GM12878 (cell line): ENCODE data around the gene GINS2. TPM values are rescaled to one million over a fixed set of nuclear protein-coding genes. Genes with fewer than 3 reads are reported as not detected.

Source experiments
- ATAC-seq: fragments of 200-7000 bp; cut with Tn5 transposase; 3 replicates; pipeline ENCODE4 v1.9.1; 2020; ENCODE audit warnings: mild to moderate bottlenecking, moderate library complexity
- BruUV-seq: library from RNA; stranded (reverse); fragments of 400-500 nt; replicated peaks from 2 replicates; lab custom pipeline; 2021; lab: Mats Ljungman, UMichigan
- CTCF ChIA-PET: fragments of 300-600 bp; sonication (Branson Sonifier 250); formaldehyde crosslinking; extraction: SDS; loops from one replicate; lab custom pipeline; 2021; ENCODE audit warnings: inconsistent platforms; lab: Yijun Ruan, JAX
- POLR2A ChIA-PET: fragments of 350-600 bp; formaldehyde crosslinking; extraction: SDS; loops from one replicate; lab custom pipeline; 2021; ENCODE audit warnings: inconsistent platforms; lab: Charles Lee
- RAD21 ChIA-PET: fragments of 300-600 bp; sonication (Branson Sonifier 250); formaldehyde crosslinking; loops from one replicate; lab custom pipeline; 2023; ENCODE audit warnings: antibody characterized with exemption; ENCODE audit not compliant: unreplicated experiment; lab: Charles Lee
- SMC1A ChIA-PET: fragments of 300-600 bp; sonication (Branson Sonifier 250); formaldehyde crosslinking; loops from one replicate; lab custom pipeline; 2023; ENCODE audit not compliant: unreplicated experiment, uncharacterized antibody; lab: Charles Lee
- DNase-seq: peaks from one replicate; pipeline ENCODE4 v3.0.0-alpha.2; 2011; ENCODE audit warnings: low read depth, low spot score
- FAIRE-seq: peaks from 3 replicates; lab custom pipeline; 2011; peaks lifted over from hg19 to GRCh38; lab: Jason Lieb, UNC
- H2AFZ ChIP-seq: 2 replicates; pipeline ENCODE4 v1.6.0; 2011; ENCODE audit warnings: low read depth, low read length, control low read depth; ENCODE audit not compliant: control insufficient read depth
- H3K27ac ChIP-seq: 2 replicates; pipeline ENCODE4 v1.5.1; 2011; ENCODE audit warnings: control low read depth; ENCODE audit not compliant: control insufficient read depth, insufficient read depth
- H3K27me3 ChIP-seq, 2 experiments: replicated peaks in 1 of 2; 2 replicates each; pipeline versions ENCODE4 v1.6.0 to v1.6.1; 2011; ENCODE audit warnings: low read length in 1 of 2; ENCODE audit not compliant: control insufficient read depth in 2 of 2, insufficient read depth in 2 of 2
- H3K36me3 ChIP-seq, 2 experiments: 2 replicates each; pipeline ENCODE4 v1.5.1; 2011; ENCODE audit warnings: low read length in 1 of 2; ENCODE audit not compliant: control insufficient read depth in 2 of 2, insufficient read depth in 2 of 2
- H3K4me1 ChIP-seq: 2 replicates; pipeline ENCODE4 v1.6.1; 2011; ENCODE audit warnings: mild to moderate bottlenecking, low read length, moderate library complexity, mixed read lengths; ENCODE audit not compliant: control insufficient read depth, insufficient read depth
- H3K4me2 ChIP-seq: 2 replicates; pipeline ENCODE4 v1.6.0; 2011; ENCODE audit warnings: control low read depth; ENCODE audit not compliant: control insufficient read depth, insufficient read depth
- H3K4me3 ChIP-seq: fragments of 200-600 bp; sonication (generic); 2 replicates; pipeline ENCODE4 v1.5.1; 2016
- H3K79me2 ChIP-seq: 2 replicates; pipeline ENCODE4 v1.6.0; 2011; ENCODE audit warnings: low read length; ENCODE audit not compliant: control insufficient read depth, insufficient read depth
- H3K9ac ChIP-seq: 2 replicates; pipeline ENCODE4 v1.8.0; 2011; ENCODE audit warnings: low read length, control low read depth, mixed read lengths; ENCODE audit not compliant: control insufficient read depth, insufficient read depth
- H3K9me3 ChIP-seq: replicated peaks from 3 replicates; pipeline ENCODE4 v1.5.1; 2011; ENCODE audit warnings: mild to moderate bottlenecking, low read length; ENCODE audit not compliant: control insufficient read depth, insufficient read depth
- H4K20me1 ChIP-seq: 2 replicates; pipeline ENCODE4 v1.6.0; 2011; ENCODE audit not compliant: control insufficient read depth, insufficient read depth
- BMI1 ChIP-seq: fragments of 450-650 bp; IDR thresholded peaks from 2 replicates; pipeline ENCODE4 v1.6.1; 2016; ENCODE audit warnings: mild to moderate bottlenecking, moderate library complexity, borderline replicate concordance
- NBN ChIP-seq: fragments of 450-650 bp; IDR thresholded peaks from 2 replicates; pipeline ENCODE4 v1.6.1; 2016
- POU2F2 ChIP-seq: IDR thresholded peaks from 3 replicates; pipeline ENCODE4 v1.6.1; 2011; ENCODE audit warnings: low read depth, mild to moderate bottlenecking, low read length, borderline replicate concordance
- SIX5 ChIP-seq: IDR thresholded peaks from 2 replicates; pipeline ENCODE4 v1.6.1; 2011; ENCODE audit warnings: mild to moderate bottlenecking, low read depth, low read length, moderate library complexity; ENCODE audit not compliant: severe bottlenecking
- WGBS: methylation state at CpG from one replicate; pipeline ENCODE4 v1.1.6; 2016; ENCODE audit warnings: low lambda C conversion rate; ENCODE audit not compliant: insufficient replicate concordance, insufficient coverage; ENCODE audit errors: missing lambda C conversion rate; 5-methylcytosine and 5-hydroxymethylcytosine counted together
- in situ Hi-C: fragments of 300-500 bp; cut with MboI; formaldehyde crosslinking; loops from 9 replicates; pipeline ENCODE4 v1.14.3; 2018; ENCODE audit warnings: mixed read lengths
- intact Hi-C: fragments of 100-400 bp; cut with micrococcal nuclease; formaldehyde crosslinking; loops from one replicate; pipeline ENCODE4 v1.14.2; 2022; ENCODE audit not compliant: unreplicated experiment
- polyA plus RNA-seq, 11 experiments: library from polyadenylated mRNA; depleted of rRNA in 4 of 11; unstranded in 6 of 11; stranded (reverse) in 5 of 11; fragments of >200 nt; fragmentation: Nextera tagmentation in 4 of 11; fragmentation: Illumina TruSeq in 1 of 11; extraction: Ambion mirVana in 4 of 11; extraction: Trizol in 1 of 11; gene quantifications; 1 replicate in 1 of 11; 2 replicates in 10 of 11; pipeline versions ENCODE4 v1.2.1 to v1.2.3, GENCODE V29; 2011 to 2016; ENCODE audit warnings: inconsistent platforms in 2 of 11, missing spikeins in 2 of 11, low read depth in 1 of 11
- total RNA-seq, 4 experiments: library from RNA; depleted of rRNA in 3 of 4; stranded (reverse); fragments of >200 nt in 3 of 4; fragmentation: Illumina TruSeq in 1 of 4; extraction: Trizol in 1 of 4; gene quantifications; 2 replicates each; pipeline versions ENCODE4 v1.2.1 to v1.2.3, GENCODE V29; 2013 to 2021
- TF ChIP-seq, protein P1 (sequence below): fragments of 450-650 bp; IDR thresholded peaks from 2 replicates; pipeline ENCODE4 v1.6.1; 2017; ENCODE audit warnings: mild to moderate bottlenecking

Gene GINS2
- total and polyA plus RNA-seq, 10 of the 15 experiments (the other 5 are each of a cell fraction or from before 2014, with no cell fraction given), result 42.7 to 90.8 (median 57.0) TPM

DNA sequence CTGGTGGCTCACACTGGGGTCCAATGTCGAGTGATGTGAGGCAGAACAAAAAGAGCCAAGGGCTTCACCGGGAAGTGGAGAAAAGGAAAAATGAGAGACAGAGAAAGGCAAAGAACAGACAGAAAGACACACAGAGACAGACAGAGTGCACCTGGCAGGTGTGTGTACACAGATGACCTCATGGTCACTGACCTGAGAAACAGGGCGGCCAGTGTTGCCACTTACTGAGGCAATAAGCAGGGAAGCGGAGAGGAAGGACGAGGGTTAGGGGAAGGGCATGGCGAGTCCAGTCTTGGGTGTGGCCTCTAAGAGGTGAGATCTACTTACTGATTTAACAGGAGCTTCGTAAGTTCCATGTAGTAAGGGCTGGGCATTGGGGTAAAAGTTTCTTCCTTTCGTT, 7.5 kb downstream of the GINS2 start:
- ChIA-PET CTCF (interaction anchor here (1.0 to 2.7 kb wide), 3 partner anchors 36 to 79 kb away, joined by 3 to 7 read pairs (median 4); no protein-coding TSS in a partner anchor), POLR2A (no interaction called here), SMC1A (interaction anchor here (1.5 kb wide), 1 partner anchor 36 kb away, joined by 3 read pairs; no protein-coding TSS in a partner anchor), RAD21 (no interaction called here)
- H3K27ac ChIP-seq, result no peak overlapping the region
- no peaks in the 10 kb centered on the region for H4K20me1 ChIP-seq
- no peak overlapping the region for H3K9ac ChIP-seq
- H3K4me2 ChIP-seq, result no peak overlapping the region
- BruUV-seq, result no TSS peak
- no peak overlapping the region for H3K4me3 ChIP-seq
- ATAC-seq (no peak), FAIRE-seq (no peak), DNase-seq (no peak)
- no peak overlapping the region for H2AFZ ChIP-seq
- no peaks in the 10 kb centered on the region for H3K9me3 ChIP-seq
- H3K27me3 ChIP-seq, result no peaks in the 10 kb centered on the region
- WGBS, result over 99% methylated on average over 8 of the region's 8 CpGs
- H3K79me2 ChIP-seq, result peaks cover 17% of the 10 kb centered on the region
- TF ChIP-seq, protein P1, sequence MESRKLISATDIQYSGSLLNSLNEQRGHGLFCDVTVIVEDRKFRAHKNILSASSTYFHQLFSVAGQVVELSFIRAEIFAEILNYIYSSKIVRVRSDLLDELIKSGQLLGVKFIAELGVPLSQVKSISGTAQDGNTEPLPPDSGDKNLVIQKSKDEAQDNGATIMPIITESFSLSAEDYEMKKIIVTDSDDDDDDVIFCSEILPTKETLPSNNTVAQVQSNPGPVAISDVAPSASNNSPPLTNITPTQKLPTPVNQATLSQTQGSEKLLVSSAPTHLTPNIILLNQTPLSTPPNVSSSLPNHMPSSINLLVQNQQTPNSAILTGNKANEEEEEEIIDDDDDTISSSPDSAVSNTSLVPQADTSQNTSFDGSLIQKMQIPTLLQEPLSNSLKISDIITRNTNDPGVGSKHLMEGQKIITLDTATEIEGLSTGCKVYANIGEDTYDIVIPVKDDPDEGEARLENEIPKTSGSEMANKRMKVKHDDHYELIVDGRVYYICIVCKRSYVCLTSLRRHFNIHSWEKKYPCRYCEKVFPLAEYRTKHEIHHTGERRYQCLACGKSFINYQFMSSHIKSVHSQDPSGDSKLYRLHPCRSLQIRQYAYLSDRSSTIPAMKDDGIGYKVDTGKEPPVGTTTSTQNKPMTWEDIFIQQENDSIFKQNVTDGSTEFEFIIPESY, result no peak
- TF ChIP-seq SIX5, result no peak
- no peak for TF ChIP-seq NBN
- H3K4me1 ChIP-seq, result peaks cover 13% of the 10 kb centered on the region
- intact Hi-C loops (no loop called here), in situ Hi-C loops (no loop called here)
- H3K36me3 ChIP-seq, result peaks cover 23 to 28% of the 10 kb centered on the region in 2 experiments; a peak in 3 of 4 replicates

DNA sequence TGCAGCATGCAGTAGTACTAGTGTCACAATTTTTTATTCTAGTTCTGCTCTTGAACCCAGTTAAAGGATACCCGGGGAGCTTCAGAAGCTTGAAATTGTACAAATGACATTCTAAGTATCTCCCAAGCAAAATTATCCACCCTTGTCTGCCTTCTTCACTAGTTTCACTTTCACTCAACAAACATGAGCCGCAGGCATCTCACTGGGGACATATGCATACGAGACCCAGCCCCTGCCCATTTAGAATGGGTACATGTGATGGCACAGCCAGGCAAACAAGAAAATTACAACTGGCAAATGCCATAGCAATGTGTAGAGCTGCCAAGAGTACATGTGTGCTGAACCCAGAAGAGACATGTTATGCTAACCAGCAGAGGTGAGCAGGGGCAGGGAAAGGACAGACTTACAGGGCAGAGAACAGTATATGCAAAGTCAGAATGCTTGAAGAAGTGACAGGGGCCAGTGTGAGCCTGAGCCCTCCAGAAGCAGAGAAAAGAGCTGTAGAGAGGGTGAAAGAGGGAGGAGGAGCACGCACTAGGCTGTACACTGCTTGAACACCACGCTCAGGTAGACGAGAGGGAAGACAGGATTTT, 8.3 kb downstream of the GINS2 start:
- Histone ChIP-seq H3K36me3 (peaks cover 23 to 36% of the 10 kb centered on the region in 2 experiments; a peak in 3 of 4 replicates), H3K9ac (no peak overlapping the region), H3K4me2 (0 out of 2 replicates have a peak overlapping the region, but pooled peaks have one; percentile 11), H4K20me1 (peaks cover 2% of the 10 kb centered on the region; the same call in 1 of the 2 replicates), H2AFZ (no peak overlapping the region), H3K4me1 (peaks cover 13% of the 10 kb centered on the region), H3K79me2 (peaks cover 10% of the 10 kb centered on the region), H3K27me3 (no peaks in the 10 kb centered on the region), H3K4me3 (no peak overlapping the region), H3K27ac (no peak overlapping the region), H3K9me3 (no peaks in the 10 kb centered on the region)
- FAIRE-seq, result no peak
- TF ChIP-seq POU2F2 (peak; percentile 51; the same call in 1 of the 3 replicates), BMI1 (no peak)
- no TSS peak for BruUV-seq
- ChIA-PET CTCF (interaction anchor here (0.5 to 2.7 kb wide), 5 partner anchors 35 to 80 kb away, joined by 3 to 7 read pairs (median 4); no protein-coding TSS in a partner anchor), RAD21 (no interaction called here), POLR2A (interaction anchor here (0.6 kb wide), 1 partner anchor 40 kb away, joined by 4 read pairs; no protein-coding TSS in a partner anchor), SMC1A (interaction anchor here (1.5 kb wide), 1 partner anchor 37 kb away, joined by 3 read pairs; no protein-coding TSS in a partner anchor)
- WGBS, result 52% methylated on average over 6 of the region's 6 CpGs
- in situ Hi-C loops (no loop called here), intact Hi-C loops (no loop called here)
- ATAC-seq, result peak; percentile 47
- no peak for DNase-seq
